ENCODE data around the gene INO80.
"Not testable (repeated sequence)": the region's sequence is repeated elsewhere in the genome, so short reads cannot be mapped to it uniquely, and the experiment has no call there.

Gene INO80

DNA sequence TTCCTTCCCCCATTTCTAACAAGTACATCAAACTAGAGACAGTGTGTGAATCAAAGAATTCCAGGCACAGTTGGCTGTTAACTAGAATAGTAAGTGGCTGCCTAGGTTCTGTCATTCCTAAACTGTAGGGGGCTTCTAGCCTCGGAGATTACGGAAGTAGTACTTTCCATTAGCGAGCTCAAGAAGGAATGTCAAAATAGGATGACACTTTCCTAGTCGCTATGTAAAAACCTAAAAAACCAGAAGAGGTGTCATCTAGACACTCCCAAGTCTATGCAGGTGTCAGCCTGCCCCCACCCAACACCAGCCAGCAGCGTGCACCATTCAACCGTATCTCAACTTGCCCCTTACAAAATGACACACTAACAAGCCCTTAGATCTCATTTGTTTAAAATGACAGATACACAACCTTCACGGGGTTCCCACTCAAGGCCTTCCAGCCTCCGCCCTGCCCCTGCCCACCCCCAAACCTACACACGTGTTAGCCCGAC, 874 bp downstream of the INO80 start:
- DNase-seq = peak; percentile 64

GRCh38 chr15:41106947-41107346, 9.1 kb downstream of the INO80 start:
- DNase-seq = no peak

GRCh38 chr15:41105348-41106334, 10.4 kb downstream of the INO80 start:
- DNase-seq = no peak

DNA sequence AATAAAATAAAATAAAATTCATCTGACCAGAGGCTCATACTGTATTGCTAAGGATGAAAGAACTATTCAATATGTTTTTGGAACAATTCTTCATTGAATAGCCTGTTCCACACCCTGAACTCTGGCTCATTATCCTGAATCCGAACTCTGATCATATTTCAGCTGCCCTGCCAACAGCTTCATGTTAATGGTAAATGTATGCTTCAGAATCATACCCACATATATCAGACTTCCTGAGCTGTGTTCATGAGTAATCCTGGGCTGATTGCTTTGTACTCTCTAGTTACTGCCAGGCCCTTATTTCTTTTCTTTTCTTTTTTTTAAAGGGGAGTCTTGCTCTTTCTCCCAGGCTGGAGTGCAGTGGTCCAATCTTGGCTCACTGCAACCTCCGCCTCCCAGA, 11.8 kb downstream of the INO80 start:
- DNase-seq = peak; percentile 35

- no peak for DNase-seq
These were observed 13.2 kb downstream of the INO80 start for GRCh38 chr15:41102854-41103253.

DNA sequence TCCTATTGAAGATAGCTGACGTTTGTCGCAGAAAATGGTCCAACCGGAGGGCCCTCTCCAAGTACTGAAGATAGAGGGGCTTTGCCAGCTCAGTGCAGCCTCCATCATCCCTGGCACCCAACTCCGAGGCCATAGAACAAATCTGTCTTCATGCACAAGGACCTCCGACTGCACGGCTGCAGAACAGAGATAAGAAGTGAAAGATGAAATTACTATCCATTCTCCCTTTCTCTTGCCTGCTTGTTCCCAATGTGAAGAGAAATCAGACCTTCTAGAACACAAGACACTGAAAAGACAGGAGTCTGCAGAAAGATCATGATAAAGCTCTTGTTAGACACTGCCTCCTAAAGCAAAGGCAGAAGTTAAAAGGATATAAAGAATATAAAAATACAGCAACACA, 19.9 kb downstream of the INO80 start:
- no peak for DNase-seq

DNA sequence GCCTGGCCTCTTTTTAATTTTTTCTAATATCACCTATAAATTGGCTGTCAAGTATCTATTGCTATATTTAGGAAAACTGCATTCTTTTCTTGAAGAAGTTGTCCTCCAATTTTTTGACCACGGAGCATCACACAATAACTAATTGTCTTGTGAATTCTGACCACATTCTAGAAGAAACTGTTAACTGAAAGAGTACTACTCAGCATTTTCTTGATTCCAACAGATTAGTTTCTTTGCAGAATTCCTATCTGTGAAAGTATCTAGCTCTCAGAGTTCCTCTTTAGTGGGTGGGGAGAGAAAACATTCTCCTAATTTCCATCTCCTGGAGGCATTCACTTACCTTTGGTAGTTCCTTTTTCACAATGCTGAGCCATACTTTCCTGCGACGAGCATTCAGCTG, 31.1 kb downstream of the INO80 start:
- no peak for DNase-seq

DNA sequence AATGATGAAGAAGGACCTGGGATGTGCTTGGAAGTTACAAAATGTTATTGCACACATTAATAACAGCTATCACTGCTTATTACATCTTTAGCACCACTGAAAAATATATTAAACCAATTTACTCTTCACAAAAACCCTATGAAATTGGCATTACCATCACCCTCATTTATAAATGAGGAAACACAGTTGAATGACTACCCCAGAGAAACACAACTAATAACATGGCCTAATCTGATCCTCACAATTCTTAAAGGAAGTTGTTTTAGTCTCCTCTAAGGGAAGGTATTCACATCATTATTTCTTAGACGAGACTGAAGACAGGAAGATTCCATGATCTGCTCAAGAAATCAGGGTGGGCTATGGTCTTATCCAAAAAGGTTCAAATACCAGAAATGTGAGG, 35.9 kb downstream of the INO80 start:
- no peak for DNase-seq

GRCh38 chr15:41079717-41080116, 36.4 kb downstream of the INO80 start:
- no peak for DNase-seq

DNA sequence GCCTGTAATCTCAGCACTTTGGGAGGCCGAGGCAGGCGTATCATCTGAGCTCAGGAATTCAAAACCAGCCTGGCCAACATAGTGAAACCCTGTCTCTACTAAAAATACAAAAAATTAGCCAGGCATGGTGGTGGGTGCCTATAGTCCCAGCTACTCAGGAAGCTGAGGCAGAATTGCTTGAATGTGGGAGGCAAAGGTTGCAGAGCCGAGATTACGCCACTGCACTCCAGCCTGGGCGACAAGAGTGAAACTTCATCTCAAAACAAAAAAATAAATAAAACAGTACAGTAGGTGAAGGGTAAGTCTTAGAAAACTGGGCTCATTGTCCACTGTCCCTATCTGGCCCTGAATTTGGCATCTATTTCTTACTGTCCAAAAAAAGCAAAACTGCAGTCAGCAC, 37.2 kb downstream of the INO80 start:
- DNase-seq = not testable (repeated sequence)

DNA sequence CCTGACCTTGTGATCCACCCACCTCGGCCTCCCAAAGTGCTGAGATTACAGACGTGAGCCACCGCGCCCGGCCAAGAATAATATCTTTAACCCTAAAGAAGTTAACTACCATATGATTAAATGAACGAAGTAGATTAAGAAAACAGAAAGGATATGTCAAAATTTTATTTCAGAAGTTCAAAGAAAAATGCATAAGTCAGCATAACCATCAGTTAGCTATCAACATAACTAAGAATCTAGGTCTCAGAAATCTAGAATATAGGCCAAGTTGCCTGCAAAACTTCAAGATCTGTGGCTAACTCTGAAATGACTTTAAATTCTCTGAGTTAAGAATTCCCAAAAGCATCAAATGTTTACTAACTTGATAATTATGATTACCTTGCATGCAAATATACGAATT, 38.0 kb downstream of the INO80 start:
- DNase-seq = no peak

DNA sequence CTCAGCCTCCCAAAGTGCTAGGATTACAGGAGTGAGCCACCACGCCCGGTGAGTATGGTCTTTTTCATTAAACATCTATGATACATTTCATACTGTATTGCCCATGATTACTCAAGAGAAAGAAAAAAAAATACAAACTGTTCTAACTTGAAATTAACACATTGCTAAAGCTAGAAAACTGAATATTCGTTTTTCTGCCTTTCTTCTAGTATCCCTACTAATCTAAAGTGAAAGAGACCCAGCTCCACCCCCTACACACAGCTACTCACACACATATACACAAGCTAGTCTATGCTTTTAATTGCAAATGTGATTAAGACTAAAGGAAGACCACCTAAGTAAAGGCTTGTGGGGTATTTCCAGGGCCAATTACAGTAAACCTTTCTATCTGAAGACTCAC, 43.1 kb downstream of the INO80 start:
- no peak for DNase-seq

DNA sequence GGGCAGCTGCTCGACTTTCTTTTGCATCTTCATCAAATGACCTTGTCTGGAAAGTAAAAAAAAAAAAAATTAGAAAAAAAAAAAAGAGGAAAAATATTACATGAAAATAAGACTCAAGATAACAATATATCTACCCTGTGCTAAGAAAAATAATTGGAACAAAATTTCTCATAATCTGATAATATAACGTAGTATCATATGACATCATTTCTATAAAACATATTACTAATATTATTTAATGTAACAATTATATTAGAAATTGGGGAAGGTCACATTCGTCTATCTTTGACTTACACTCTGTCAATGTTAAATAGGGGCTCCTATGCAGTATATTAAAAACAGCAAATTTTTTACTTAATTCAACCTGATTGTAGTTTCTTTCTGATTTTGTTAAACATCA, 44.1 kb downstream of the INO80 start:
- no peak for DNase-seq

DNA sequence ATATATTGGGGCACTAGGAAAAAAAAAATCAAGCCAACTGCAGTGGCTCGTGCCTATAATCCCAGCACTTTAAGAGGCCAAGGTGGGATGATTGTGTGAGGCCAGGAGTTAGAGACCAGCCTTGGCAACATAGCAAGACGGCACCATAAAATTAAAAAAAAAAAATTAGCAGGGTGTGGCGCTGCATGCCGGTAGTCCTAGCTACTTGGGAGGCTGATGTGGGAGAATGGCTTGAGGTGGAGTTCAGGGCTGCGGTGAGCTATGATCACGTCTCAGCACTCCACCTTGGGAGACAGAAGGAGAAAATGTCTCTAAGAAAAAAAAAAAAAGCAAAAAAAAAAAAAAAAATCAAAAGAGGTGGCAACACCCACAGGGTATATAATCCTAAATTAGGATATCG, 49.6 kb downstream of the INO80 start:
- DNase-seq = no peak

DNA sequence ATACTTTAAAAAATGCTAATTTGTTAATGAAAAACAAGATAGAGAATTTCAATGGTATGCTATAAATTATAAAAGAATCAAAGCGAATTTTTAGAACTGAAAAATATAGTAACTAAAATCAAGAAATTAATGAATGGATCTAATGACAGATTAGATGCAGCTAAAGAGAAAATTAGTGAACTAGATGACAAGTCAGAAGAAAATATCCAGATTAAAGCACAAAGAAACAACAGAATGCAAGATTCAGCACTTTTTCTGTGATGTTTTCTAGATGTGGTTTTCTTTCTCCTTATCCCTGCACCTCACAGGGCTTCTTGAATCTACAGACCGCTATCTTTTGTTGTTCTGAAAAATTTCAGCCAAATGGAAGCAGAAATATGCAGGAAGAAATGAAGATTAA, 54.4 kb downstream of the INO80 start:
- no peak for DNase-seq

- DNase-seq = no peak
These were observed 55.6 kb downstream of the INO80 start for GRCh38 chr15:41060505-41060904.

- no peak for DNase-seq
These were observed 59.3 kb downstream of the INO80 start for GRCh38 chr15:41056810-41057209.

- no peak for DNase-seq
These were observed 60.4 kb downstream of the INO80 start for GRCh38 chr15:41055706-41056105.

GRCh38 chr15:41051139-41051538, 64.9 kb downstream of the INO80 start:
- no peak for DNase-seq

DNA sequence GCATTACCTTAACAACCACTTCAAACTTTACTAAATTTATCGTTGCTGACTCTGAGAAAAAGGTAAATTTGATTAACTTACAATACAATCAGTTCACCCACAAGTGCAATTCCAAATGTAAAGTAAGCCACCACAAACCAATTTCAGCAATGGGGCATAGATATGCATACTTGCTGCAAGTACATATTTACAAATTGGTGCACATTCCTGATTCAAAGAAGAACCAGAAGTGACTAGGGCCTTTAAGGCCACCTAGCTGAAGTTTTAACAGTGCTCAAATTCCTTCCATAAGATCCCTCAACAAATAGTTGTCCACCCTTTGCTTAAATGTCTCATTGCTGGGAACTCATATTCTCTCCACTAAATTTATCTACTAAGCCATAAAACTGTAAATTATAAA, 67.2 kb downstream of the INO80 start:
- no peak for DNase-seq

DNA sequence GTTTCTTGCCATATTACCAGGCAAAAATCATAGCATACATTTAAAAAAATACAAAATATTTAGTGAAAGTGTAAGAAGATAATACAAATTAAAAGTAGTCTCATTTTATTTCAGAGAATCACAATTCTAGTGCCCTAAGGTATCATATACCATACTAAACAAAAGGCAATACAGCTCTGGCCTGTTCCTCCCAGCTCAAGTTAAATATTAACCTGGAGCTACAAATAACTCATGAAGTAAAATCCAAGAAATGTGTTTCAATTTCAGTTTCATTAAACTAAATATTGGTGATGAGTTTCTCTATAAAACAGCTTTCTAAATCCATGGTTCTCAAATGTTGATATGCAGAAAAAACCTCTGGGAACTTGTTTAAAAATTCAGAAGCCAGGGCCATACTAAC, 67.7 kb downstream of the INO80 start:
- DNase-seq = no peak

DNA sequence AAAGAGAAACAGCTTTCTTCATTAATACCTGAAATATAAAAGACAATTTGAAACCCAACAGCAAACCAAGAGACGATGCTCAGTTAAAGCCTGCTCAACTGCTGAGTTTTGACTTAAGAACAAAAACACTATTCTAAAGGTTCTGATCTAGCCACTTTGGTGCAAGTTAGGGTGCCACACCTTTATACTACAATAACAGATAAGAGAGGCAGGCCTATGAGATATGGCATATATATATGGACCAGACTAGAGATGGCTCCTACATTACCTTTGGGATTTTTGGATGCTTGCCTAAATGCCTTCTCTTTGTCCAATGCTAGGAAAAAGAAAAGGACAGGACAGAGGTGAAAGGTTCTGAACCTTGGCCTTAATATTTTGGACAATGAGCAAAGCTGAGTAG, 68.6 kb downstream of the INO80 start:
- no peak for DNase-seq

- peak; percentile 22 for DNase-seq
These were observed 72.7 kb downstream of the INO80 start for GRCh38 chr15:41043276-41043951.

DNA sequence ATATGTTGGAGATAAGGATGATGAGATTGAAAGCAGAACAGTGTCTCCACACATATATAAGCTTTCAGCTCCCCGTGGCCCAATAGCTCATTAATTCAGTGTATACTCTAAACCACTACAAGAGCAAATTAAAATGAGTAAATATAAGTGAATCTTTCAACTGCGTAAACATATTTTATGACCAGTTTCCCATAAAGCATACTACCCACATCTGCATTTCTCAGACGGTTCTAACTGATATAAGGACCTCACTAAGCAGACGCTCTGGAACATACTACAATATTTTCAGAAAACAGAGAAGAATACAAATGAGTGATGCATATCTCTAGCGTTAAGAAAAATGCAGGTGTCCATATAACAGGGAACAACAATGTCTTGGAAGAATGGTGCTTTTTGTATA, 73.2 kb downstream of the INO80 start:
- no peak for DNase-seq

All from EL (cell line).